Fibroblast of pulmonary artery (primary cell): ENCODE results near the gene MAP3K3.

Experiments used
- DNase-seq: peaks from one replicate; pipeline ENCODE4 v3.0.0-alpha.2; 2010; ENCODE audit warnings: low read depth
- H3K4me3 ChIP-seq: replicated peaks from 2 replicates; pipeline ENCODE4 v1.5.1; 2011; ENCODE audit warnings: low read depth, mild to moderate bottlenecking, control low read depth, low read length, moderate library complexity
- CTCF ChIP-seq: IDR thresholded peaks from 2 replicates; pipeline ENCODE4 v1.5.1; 2011; ENCODE audit warnings: mild to moderate bottlenecking, control low read depth, low read length, inconsistent platforms; ENCODE audit errors: missing control alignments

The MAP3K3 gene

GRCh38 chr17:63601439-63602371, 20.5 kb upstream of the MAP3K3 start:
- H3K4me3 ChIP-seq, result peak overlapping the region; percentile 87
- TF ChIP-seq CTCF, result no peak
- peak; percentile 12 for DNase-seq

GRCh38 chr17:63609816-63610573, 12.2 kb upstream of the MAP3K3 start:
- TF ChIP-seq CTCF, result no peak
- no peak overlapping the region for H3K4me3 ChIP-seq
- DNase-seq, result no peak

GRCh38 chr17:63610854-63611253, 11.4 kb upstream of the MAP3K3 start:
- H3K4me3 ChIP-seq, result no peak overlapping the region
- no peak for DNase-seq
- no peak for TF ChIP-seq CTCF

- DNase-seq, result no peak
- no peak overlapping the region for H3K4me3 ChIP-seq
- no peak for TF ChIP-seq CTCF
Measured at GRCh38 chr17:63611354-63611753, 10.9 kb upstream of the MAP3K3 start.

- no peak for TF ChIP-seq CTCF
Measured at GRCh38 chr17:63613663-63614062, 8.6 kb upstream of the MAP3K3 start.

GRCh38 chr17:63621229-63621683, 961 bp upstream of the MAP3K3 start:
- DNase-seq, result no peak
- TF ChIP-seq CTCF, result no peak
- H3K4me3 ChIP-seq, result peak overlapping the region; percentile 64

More at GRCh38 chr17:63613663-63614062, 8.6 kb upstream of the MAP3K3 start:
- H3K4me3 ChIP-seq, result no peak overlapping the region
- no peak for DNase-seq
